ENCODE data around the gene SOX10. TPM values are rescaled to one million over a fixed set of nuclear protein-coding genes. Genes with fewer than 3 reads are reported as not detected.
A peak's percentile ranks its signal among the peaks of the same experiment; 100 is the strongest.

SOX10 gene
- polyA plus RNA-seq, 3 donors: not detected

- H3K4me1 Mint-ChIP-seq: peaks cover 11% of the 10 kb centered on the region
These were observed 14.9 kb upstream of the SOX10 start for GRCh38 chr22:37999236-37999635.

GRCh38 chr22:37998543-37998942 lies 14.2 kb upstream of the SOX10 start:
- Mint-ChIP-seq H3K4me3 (no peak overlapping the region), H3K4me1 (peaks cover 11% of the 10 kb centered on the region), H3K9me3 (no peaks in the 10 kb centered on the region), H3K36me3 (no peaks in the 10 kb centered on the region), H3K27me3 (ENCODE audit: low read depth in 3 of 3) (peaks cover 2 to 4% (median 2%) of the 10 kb centered on the region in 3 donors), H3K27ac (peak overlapping the region in 1 of 7 donors; percentile 63)
- H3K27me3 ChIP-seq (ENCODE audit: control insufficient read depth in 2 of 2, insufficient read depth in 2 of 2, low read length in 2 of 2): no peaks in the 10 kb centered on the region
- TF ChIP-seq CTCF (IDR thresholded peaks at IDR 0.05): no peak
- H2AFZ ChIP-seq (ENCODE audit: insufficient read depth, low read depth, low read length, poor library complexity, severe bottlenecking): no peak overlapping the region
- H3K27ac ChIP-seq (ENCODE audit: low read depth in 1 of 2, low read length in 2 of 2): no peak overlapping the region
- H3K4me2 ChIP-seq (replicated peaks; ENCODE audit: extremely low read depth, low read length, poor library complexity, severe bottlenecking): no peak overlapping the region
- H3K36me3 ChIP-seq (replicated peaks in 1 of 2; ENCODE audit: control insufficient read depth in 1 of 2, insufficient read depth in 2 of 2, low read length in 2 of 2): no peaks in the 10 kb centered on the region
- 86% methylated on average over 5 of the region's 7 CpGs for WGBS (ENCODE audit: insufficient coverage)
- H3K4me1 ChIP-seq (ENCODE audit: control insufficient read depth in 1 of 2, insufficient read depth in 2 of 2, low read length in 2 of 2): no peaks in the 10 kb centered on the region
- no peaks in the 10 kb centered on the region for H3K9me3 ChIP-seq (replicated peaks in 1 of 2; ENCODE audit: control insufficient read depth in 1 of 2, insufficient read depth in 1 of 2, low read length in 2 of 2)
- no peaks in the 10 kb centered on the region for H3K79me2 ChIP-seq (ENCODE audit: insufficient read depth, low read length)
- no peak overlapping the region for H3K9ac ChIP-seq (ENCODE audit: insufficient read depth, low read length, poor library complexity, severe bottlenecking)
- no peak for DNase-seq
- intact Hi-C loops (cut with micrococcal nuclease): no loop called here
- no peak overlapping the region for H3K4me3 ChIP-seq (replicated peaks in 1 of 3; ENCODE audit: low read depth in 2 of 3, low read length in 3 of 3)
- H4K20me1 ChIP-seq (ENCODE audit: insufficient read depth, low read length): no peaks in the 10 kb centered on the region

More at GRCh38 chr22:37999236-37999635, 14.9 kb upstream of the SOX10 start:
- Mint-ChIP-seq H3K4me3 (no peak overlapping the region), H3K27me3 (ENCODE audit: low read depth in 3 of 3) (peaks cover 2 to 4% (median 2%) of the 10 kb centered on the region in 3 donors), H3K27ac (no peak overlapping the region), H3K36me3 (no peaks in the 10 kb centered on the region), H3K9me3 (no peaks in the 10 kb centered on the region)
- Histone ChIP-seq H3K36me3 (replicated peaks in 1 of 2; ENCODE audit: control insufficient read depth in 1 of 2, insufficient read depth in 2 of 2, low read length in 2 of 2) (no peaks in the 10 kb centered on the region), H3K4me1 (ENCODE audit: control insufficient read depth in 1 of 2, insufficient read depth in 2 of 2, low read length in 2 of 2) (no peaks in the 10 kb centered on the region), H2AFZ (ENCODE audit: insufficient read depth, low read depth, low read length, poor library complexity, severe bottlenecking) (no peak overlapping the region), H3K4me3 (replicated peaks in 1 of 3; ENCODE audit: low read depth in 2 of 3, low read length in 3 of 3) (no peak overlapping the region), H4K20me1 (ENCODE audit: insufficient read depth, low read length) (no peaks in the 10 kb centered on the region), H3K27me3 (ENCODE audit: control insufficient read depth in 2 of 2, insufficient read depth in 2 of 2, low read length in 2 of 2) (no peaks in the 10 kb centered on the region), H3K9me3 (replicated peaks in 1 of 2; ENCODE audit: control insufficient read depth in 1 of 2, insufficient read depth in 1 of 2, low read length in 2 of 2) (no peaks in the 10 kb centered on the region), H3K9ac (ENCODE audit: insufficient read depth, low read length, poor library complexity, severe bottlenecking) (no peak overlapping the region), H3K4me2 (replicated peaks; ENCODE audit: extremely low read depth, low read length, poor library complexity, severe bottlenecking) (no peak overlapping the region), H3K27ac (ENCODE audit: low read depth in 1 of 2, low read length in 2 of 2) (no peak overlapping the region), H3K79me2 (ENCODE audit: insufficient read depth, low read length) (no peaks in the 10 kb centered on the region)
- WGBS (ENCODE audit: insufficient coverage): 92% methylated on average over 5 of the region's 10 CpGs
- intact Hi-C loops (cut with micrococcal nuclease): no loop called here
- no peak for DNase-seq
- no peak for TF ChIP-seq CTCF (IDR thresholded peaks at IDR 0.05)

Data from CD14-positive monocyte (primary cell).